Muscle of arm (tissue), 14 donors: ENCODE measurements around the gene POLR1F. TPM values are rescaled to one million over a fixed set of nuclear protein-coding genes. Genes with fewer than 3 reads are reported as not detected.
A peak's percentile ranks its signal among the peaks of the same experiment; 100 is the strongest.

ENCODE experiments used
- DNase-seq: peaks from one replicate; pipeline ENCODE4 v3.0.0-alpha.2; 2013
- long read RNA-seq, 11 donors: transcript quantifications; one replicate each; lab custom pipeline, GENCODE V29; 2026
- polyA plus RNA-seq, 12 donors: library from polyadenylated mRNA; unstranded; fragments of 120-200 nt; gene quantifications; one replicate each; pipeline ENCODE4 v1.2.1, GENCODE V29; 2013; ENCODE audit not compliant: insufficient read length in 12 of 12

POLR1F gene, protein sequence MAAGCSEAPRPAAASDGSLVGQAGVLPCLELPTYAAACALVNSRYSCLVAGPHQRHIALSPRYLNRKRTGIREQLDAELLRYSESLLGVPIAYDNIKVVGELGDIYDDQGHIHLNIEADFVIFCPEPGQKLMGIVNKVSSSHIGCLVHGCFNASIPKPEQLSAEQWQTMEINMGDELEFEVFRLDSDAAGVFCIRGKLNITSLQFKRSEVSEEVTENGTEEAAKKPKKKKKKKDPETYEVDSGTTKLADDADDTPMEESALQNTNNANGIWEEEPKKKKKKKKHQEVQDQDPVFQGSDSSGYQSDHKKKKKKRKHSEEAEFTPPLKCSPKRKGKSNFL
- 10 to 100 TPM in 11 of 12 donors, not detected in 1; 11.7 to 26.1 (median 14.9) TPM for polyA plus RNA-seq
- long read RNA-seq, donor 1, transcript TWISTNB-201 (4 exons, 3,942 nt), result major isoform, 13 of 19 reads
- long read RNA-seq, donor 1, transcript TWISTNB-202 (2 exons, 427 nt), result minor isoform, 6 of 19 reads
- long read RNA-seq, donor 1, partial matches to known transcripts, result 0 of 19 reads
- long read RNA-seq, donor 1, other reads (novel, unspliced or antisense), result 0 of 19 reads
- long read RNA-seq, donor 2, transcript TWISTNB-201 (4 exons, 3,942 nt), result major isoform, 5 of 7 reads
- long read RNA-seq, donor 2, partial matches to known transcripts, result 0 of 7 reads
- long read RNA-seq, donor 2, other reads (novel, unspliced or antisense), result 0 of 7 reads
- long read RNA-seq, donor 3, transcript TWISTNB-201 (4 exons, 3,942 nt), result major isoform, 5 of 6 reads
- long read RNA-seq, donor 3, partial matches to known transcripts, result 0 of 6 reads
- long read RNA-seq, donor 3, other reads (novel, unspliced or antisense), result 0 of 6 reads
- long read RNA-seq, donor 4, transcript TWISTNB-201 (4 exons, 3,942 nt), result major isoform, 5 of 5 reads
- long read RNA-seq, donor 4, partial matches to known transcripts, result 0 of 5 reads
- long read RNA-seq, donor 4, other reads (novel, unspliced or antisense), result 0 of 5 reads
- long read RNA-seq, donor 5, transcript TWISTNB-201 (4 exons, 3,942 nt), result major isoform, 16 of 17 reads
- long read RNA-seq, donor 5, partial matches to known transcripts, result 0 of 17 reads
- long read RNA-seq, donor 5, other reads (novel, unspliced or antisense), result 0 of 17 reads
- long read RNA-seq, donor 6, transcript TWISTNB-201 (4 exons, 3,942 nt), result major isoform, 5 of 7 reads
- long read RNA-seq, donor 6, partial matches to known transcripts, result 0 of 7 reads
- long read RNA-seq, donor 6, other reads (novel, unspliced or antisense), result 0 of 7 reads
- long read RNA-seq, donor 7, transcript TWISTNB-201 (4 exons, 3,942 nt), result major isoform, 6 of 6 reads
- long read RNA-seq, donor 7, partial matches to known transcripts, result 0 of 6 reads
- long read RNA-seq, donor 7, other reads (novel, unspliced or antisense), result 0 of 6 reads
- long read RNA-seq, donor 8, transcript TWISTNB-201 (4 exons, 3,942 nt), result major isoform, 7 of 8 reads
- long read RNA-seq, donor 8, partial matches to known transcripts, result 0 of 8 reads
- long read RNA-seq, donor 8, other reads (novel, unspliced or antisense), result 0 of 8 reads
- long read RNA-seq, donor 9, transcript TWISTNB-201 (4 exons, 3,942 nt), result major isoform, 5 of 6 reads
- long read RNA-seq, donor 9, partial matches to known transcripts, result 0 of 6 reads
- long read RNA-seq, donor 9, other reads (novel, unspliced or antisense), result 0 of 6 reads
- long read RNA-seq, donor 10, transcript TWISTNB-201 (4 exons, 3,942 nt), result major isoform, 12 of 13 reads
- long read RNA-seq, donor 10, partial matches to known transcripts, result 0 of 13 reads
- long read RNA-seq, donor 10, other reads (novel, unspliced or antisense), result 0 of 13 reads
- long read RNA-seq, donor 11, transcript TWISTNB-201 (4 exons, 3,942 nt), result major isoform, 5 of 8 reads
- long read RNA-seq, donor 11, partial matches to known transcripts, result 0 of 8 reads
- long read RNA-seq, donor 11, other reads (novel, unspliced or antisense), result 0 of 8 reads

DNA sequence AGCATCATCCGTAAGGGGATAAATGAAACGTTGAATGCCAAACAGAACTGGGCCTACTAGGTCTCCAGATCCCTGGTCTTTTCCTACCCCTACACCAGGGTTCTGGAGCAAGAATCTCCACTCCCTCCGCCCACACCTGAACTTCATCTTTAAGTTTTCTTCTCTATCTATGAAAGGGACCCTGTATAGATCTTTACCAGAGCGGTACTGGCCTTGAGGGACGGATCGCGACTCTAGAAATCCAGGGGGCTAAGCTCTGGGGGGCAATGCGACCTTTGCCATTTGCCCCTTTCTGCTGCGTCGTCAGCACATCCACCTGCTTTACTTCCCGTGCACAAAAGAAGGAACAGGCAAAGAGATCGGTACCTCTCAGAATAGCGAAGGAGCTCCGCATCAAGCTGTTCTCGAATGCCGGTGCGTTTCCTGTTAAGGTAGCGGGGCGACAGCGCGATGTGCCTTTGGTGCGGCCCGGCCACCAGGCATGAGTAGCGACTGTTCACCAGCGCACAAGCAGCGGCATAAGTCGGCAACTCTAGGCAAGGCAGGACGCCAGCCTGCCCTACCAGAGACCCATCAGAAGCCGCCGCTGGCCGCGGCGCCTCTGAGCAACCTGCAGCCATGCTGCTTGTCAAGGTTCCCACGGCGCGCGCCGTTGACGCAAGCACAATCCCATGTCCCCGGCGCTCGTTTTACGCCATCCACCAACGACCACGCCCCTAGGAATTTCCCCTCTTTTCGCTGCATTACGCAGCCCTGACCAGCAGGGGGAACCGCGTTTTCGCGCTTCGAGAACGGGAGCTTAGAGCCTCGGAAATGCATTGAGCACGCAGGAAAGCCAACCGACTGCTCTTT lies at the start of gene POLR1F:
Gene POLR1F, minus strand, starts transcription at position 641 of the 852 bp plus-strand sequence. Its CDS starts 21 bp downstream, at position 620.
- DNase-seq, result peak; percentile 98

DNA sequence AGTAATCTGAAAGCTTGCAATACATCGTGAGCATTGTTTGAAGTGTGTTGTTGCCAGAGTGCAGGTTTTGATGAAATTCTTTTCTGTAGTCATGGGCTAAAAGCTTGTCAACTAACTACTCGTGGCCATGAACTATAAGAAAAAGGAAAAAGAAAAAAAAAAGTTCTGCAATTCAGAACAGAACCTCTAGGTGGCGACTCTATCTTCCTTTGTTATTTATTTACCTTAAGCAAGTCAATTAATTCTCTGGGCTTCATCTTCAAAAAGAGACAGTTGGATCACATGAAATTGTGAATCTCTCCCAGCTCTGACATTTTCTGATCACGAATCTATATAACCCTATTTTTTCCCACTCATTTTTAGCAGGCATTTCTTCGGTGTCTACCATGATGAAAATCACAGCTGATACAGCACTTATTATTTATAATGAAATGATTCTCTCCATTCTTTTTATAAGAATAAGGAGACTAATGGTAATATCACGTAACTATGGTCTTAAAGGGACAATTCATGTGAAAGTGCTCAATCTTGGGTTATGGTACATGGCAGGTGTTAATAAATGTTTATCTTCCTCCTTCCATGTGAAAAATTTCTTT lies 45.8 kb upstream of the POLR1F start:
- peak; percentile 15 for DNase-seq

DNA sequence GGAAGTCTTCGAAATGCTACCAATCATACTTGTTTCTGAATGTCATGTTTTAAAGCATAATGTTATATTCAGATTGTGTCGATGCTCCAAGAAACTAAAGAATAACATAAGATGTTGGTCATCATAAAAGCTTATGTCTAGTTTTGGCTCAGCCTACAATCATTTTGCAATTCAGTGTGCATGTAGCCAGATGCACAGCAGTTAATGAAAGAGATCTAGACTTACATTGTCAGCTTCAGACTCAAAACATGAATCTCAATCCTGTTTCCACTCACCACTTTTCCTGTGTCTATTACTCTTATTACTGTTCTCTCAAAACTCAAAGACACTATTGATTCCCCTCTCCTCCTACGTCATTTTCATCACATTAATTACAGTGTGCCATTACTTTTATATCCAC lies 43.2 kb upstream of the POLR1F start:
- no peak for DNase-seq

DNA sequence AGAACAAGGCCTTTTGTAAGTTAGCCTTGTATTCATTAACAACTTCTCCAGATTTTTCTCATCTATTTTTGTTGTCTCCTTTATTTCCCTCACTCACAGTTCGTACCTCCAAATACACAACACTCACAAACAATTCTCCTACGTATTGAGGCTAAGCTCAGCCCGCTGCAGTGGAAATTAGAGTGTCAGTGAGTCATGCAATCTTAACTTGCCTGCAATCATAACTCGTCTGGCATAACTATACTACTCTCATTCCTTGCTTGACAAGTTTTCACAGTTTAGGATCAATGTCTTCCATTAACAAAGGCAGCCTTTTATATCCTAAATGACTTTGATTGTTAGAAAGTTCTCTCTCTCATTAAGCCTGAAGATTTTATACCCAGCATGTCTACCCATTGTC lies 40.8 kb upstream of the POLR1F start:
- DNase-seq, result no peak

DNA sequence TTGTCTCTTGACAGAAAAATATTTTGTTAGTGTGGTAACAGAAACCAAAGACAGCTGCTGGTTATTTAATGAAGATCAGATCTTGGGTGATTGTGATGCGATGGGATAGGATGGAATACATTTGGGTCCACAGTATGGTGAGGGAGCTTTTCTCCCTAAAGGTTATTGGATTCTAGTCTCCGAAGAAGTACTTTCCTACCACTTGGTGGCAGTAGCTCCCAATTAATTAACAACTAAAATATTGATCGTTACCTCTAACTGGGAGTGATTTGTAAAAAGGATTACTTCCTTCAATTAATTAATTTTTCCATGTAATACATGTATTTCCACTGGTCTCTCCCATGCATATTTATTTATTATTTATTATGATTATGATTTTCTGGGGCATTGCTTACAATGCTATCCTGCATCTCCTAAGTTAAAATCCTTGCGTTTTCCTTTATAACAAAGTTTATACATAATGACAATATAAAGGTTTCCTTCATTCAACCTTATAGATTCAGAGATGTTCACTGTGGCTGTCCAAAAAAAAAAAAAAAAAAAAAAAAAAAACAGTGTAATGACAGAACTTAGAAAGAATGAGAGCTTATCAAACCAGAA lies 39.0 kb upstream of the POLR1F start:
- DNase-seq, result peak; percentile 27

DNA sequence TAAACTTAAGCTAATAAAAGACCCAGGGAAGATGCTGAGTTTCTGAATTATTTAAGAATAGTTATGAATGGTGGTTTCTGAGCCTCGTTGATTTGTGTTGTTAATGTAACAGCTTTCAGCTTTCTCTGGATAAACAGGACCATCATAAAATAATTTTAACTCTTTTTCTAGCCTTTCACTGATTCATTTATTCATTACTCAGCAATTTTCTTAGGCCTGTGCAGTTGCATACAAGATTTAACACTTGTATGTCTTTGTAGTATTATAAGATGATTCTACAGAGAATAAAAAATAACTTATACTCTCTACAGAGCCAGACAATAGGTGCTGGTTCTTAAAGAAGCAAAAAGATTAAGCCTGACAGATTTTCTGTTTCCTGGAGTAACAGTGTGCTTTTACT lies 35.2 kb upstream of the POLR1F start:
- no peak for DNase-seq

DNA sequence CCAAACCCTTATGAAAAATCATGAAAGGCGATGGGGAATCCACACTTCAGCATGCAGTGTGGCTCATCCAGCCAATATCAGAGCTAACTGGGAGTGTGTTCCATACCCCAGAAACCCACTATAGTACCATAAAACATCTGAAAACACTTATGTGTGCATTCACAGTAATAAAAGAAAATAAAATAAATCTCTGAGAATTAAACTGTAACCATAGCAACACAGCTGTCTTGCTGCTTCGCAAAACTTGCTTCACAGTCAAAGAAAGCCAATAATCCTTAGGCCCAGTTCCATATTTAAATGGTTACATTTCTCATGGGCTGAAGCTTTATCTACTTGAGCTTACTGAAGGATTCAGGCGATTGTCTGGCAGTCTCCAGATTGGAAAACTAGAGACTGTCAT lies 19.9 kb upstream of the POLR1F start:
- DNase-seq, result peak; percentile 41

DNA sequence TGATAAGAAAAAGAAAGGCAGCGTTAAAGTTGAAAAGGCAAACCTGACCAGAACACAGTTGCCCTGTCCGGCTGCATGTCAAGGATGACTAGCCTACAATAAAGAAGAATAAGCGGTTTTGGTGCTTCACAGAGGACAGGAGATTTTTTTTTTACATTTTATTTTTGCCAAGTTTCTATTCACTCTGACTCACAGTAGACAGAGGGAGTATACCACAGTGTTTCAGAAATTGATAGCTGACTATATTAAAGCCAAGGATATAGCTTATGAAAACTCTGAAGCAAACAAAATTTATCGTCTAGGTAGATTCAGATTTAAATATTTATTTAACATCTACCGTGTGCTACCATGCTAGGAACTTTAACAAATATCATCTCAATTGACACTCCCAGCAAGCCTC lies 16.9 kb upstream of the POLR1F start:
- DNase-seq, result no peak

DNA sequence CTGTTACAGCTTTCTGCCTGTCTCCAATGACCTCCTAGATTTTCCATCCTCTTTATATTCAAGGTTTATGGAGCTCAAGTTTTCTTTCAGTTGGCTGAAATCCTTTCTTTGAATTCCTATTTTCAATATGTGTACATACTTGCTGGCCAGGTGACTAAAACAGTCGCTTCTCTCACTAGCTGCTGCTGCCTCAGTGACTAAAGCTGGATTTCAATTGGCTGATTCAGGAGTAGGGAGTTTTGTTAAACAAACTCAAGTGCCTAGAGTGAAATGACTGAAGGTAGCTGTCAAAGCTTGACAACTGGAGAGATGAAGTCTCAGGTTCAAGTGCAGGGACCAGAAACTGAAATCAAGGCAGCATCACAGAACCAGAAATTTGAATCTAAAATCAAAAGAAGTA lies 6.7 kb upstream of the POLR1F start:
- DNase-seq, result no peak

DNA sequence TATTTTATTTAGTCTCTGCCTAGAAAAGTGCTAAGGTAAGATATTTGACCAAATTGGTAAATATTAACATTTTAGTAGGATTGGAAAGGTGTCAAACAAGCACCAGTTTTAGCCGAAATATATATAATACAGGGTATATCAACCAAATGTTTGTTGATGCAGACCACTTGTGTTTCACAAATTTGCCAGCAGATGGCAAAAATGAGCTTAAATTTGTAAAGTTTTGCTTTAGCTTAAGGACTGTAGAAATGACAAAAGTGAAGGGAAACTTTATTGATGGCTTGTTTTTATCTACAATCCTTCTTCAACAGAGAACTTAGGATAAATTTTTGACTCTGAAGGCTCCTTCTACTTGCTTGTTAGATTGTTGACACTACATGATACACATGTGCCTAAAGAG lies 4.8 kb upstream of the POLR1F start:
- DNase-seq, result peak; percentile 40

DNA sequence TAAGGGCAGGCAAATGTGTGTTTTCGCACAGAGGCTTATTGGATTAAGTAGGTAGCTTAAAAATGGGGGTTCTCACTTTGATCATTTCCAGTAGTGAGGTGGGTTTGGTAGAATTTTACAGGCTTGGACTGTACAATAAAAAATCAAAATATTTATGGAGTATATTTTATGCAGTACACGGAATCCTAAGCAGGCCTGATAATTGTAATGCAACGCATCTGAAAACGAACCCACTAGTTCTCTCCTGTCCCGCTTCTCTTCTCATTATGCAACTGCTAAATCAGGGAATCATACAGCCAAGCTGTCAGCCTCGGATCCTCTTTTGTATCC lies 377 bp upstream of the POLR1F start:
- no peak for DNase-seq

DNA sequence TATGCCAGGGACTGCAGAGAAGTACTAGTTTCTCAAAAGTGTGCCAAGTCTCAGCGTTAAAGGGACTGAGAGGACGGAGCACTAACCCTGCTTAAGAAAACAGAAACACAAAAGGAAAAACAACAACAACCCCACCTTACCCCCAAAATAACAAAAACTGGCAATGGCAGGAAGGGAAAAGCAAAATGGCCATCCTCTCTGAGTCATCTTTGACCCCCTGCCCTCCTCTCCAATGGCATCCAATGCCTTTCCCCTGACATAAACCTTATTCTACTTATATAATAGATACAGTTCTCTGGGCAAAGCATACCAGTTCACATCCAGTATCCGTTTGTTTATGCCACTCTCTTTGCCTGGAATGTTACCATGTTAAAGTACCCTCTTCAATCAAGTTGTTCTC lies 1.6 kb downstream of the POLR1F start:
- no peak for DNase-seq

DNA sequence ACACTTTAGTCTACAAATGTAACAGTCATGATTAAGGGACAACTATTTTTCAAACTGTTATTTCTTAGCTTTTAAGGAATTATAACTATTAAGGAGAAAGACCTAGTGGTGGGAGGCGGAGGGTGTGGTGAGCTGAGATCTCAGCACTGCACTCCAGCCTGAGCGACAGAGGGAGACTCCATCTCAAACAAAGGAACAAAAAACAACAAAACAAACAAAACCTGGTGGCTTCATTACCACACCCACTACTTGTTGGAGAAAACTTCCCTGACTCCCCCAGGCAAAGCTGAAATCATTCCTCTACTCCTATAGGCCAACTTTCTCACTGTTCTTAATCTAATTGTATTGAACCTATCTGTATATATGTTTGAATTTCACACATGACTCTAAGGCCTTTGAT lies 3.2 kb downstream of the POLR1F start:
- no peak for DNase-seq

DNA sequence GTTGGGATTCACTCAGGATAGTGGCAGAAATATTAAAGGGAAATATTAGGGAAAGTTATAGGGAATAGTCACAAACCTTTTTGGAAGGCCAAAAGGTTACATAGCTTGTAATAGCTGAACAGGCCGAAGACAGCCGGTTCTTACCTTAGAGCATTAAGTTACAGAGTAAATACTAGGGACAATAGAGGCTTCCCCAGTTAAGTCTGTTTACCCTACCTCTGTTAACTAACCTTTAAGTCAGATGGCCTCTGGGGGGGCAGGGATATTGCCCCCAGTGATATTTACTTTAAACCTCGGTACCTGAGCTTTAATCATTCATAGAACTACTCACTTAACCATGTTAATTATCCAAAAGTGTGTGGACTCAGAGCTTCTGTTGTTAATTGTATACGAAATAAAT lies 7.4 kb downstream of the POLR1F start:
- DNase-seq, result no peak

DNA sequence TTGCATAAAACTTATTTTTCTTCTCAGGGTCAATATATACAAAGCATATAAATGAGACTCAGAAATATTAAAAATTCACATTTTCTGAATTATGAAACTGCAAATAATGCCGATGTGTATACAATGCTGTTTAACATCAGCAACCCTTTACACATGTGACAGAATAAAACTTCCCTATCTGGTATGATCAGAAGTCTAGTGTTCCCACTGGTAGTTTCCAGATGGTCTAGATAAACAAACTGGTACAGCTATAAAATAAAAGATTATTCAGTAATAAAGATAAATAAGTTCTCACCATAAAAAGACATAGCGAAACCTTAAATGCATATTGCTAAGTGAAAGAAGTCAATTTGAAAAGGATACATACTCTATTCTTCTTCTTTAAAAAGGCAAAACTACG lies 7.9 kb downstream of the POLR1F start:
- no peak for DNase-seq

DNA sequence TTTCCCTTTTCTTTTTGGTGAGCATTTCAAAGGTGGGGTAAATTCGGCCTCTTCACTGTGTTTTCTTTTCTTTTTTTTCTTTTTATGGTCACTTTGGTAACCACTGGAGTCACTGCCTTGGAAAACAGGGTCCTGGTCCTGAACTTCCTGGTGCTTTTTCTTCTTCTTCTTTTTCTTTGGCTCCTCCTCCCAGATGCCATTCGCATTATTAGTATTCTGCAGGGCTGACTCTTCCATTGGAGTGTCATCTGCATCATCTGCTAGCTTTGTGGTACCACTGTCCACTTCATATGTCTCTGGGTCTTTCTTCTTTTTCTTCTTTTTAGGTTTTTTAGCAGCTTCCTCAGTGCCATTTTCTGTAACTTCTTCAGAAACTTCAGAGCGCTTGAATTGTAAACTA lies 10.5 kb downstream of the POLR1F start:
- no peak for DNase-seq

DNA sequence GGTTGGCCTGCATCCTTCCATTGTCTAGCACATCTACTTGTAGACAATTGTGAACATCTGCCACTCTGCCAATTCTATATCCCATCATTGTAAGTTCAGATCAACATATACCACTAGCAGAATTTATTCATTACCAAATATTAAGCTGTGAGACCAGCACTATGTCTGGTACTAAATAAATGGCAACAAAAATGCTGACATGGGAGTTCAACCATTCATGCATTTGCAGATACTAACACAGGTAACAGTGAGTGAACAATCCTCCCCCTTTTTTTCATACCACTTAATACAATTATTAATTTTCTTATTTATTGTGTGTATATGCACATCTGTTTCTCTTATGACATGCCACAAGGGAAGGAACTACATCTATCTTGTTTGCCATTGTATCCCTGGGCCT lies 11.9 kb downstream of the POLR1F start:
- no peak for DNase-seq

DNA sequence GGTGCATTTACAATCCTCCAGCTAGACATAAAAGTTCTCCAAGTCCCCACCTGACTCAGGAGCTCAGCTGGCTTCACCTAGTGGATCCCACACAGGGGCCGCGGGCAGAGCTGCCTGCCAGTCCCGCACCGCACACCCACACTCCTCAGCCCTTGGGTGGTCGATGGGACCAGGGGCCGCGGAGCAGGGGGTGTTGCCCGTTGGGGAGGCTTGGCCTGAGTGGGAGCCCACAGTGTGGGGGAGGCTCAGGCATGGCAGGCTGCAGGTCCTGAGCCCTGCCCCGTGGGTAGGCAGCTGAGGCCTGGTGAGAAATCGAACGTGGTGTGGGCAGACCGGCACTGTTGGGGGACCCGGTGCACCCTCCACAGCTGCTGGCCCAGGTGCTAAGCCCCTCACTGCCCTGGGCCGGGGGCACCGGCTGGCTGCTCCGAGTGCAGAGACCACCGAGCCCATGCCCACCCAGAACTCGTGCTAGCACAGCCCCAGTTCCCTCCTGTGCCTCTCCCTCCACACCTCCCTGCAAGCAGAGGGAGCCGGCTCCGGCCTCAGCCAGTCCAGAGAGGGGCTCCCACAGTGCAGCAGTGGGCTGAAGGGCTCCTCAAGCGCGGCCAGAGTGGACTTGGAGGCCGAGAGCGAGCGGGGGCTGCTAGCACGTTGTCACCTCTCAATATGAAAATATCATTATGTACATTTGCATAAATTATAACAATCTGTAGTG lies 16.6 kb downstream of the POLR1F start:
- DNase-seq, result no peak
